WI38 (cell line): ENCODE results near the gene WNT6.

Experiments used
- H3K4me3 ChIP-seq: 2 replicates; pipeline ENCODE4 v1.5.1; 2011; ENCODE audit warnings: low read depth, mild to moderate bottlenecking, control low read depth, low read length
- TF ChIP-seq, protein P1 (sequence below): IDR thresholded peaks from 2 replicates; pipeline ENCODE4 v1.5.1; 2012; ENCODE audit warnings: low read depth, mild to moderate bottlenecking, control low read depth, low read length

WNT6 gene

DNA sequence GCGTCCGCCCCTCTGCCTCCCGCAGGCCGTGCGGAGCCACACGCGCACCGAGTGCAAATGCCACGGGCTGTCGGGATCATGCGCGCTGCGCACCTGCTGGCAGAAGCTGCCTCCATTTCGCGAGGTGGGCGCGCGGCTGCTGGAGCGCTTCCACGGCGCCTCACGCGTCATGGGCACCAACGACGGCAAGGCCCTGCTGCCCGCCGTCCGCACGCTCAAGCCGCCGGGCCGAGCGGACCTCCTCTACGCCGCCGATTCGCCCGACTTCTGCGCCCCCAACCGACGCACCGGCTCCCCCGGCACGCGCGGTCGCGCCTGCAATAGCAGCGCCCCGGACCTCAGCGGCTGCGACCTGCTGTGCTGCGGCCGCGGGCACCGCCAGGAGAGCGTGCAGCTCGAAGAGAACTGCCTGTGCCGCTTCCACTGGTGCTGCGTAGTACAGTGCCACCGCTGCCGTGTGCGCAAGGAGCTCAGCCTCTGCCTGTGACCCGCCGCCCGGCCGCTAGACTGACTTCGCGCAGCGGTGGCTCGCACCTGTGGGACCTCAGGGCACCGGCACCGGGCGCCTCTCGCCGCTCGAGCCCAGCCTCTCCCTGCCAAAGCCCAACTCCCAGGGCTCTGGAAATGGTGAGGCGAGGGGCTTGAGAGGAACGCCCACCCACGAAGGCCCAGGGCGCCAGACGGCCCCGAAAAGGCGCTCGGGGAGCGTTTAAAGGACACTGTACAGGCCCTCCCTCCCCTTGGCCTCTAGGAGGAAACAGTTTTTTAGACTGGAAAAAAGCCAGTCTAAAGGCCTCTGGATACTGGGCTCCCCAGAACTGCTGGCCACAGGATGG, 14.0 kb downstream of the WNT6 start:
- H3K4me3 ChIP-seq: no peak overlapping the region
- TF ChIP-seq, protein P1, sequence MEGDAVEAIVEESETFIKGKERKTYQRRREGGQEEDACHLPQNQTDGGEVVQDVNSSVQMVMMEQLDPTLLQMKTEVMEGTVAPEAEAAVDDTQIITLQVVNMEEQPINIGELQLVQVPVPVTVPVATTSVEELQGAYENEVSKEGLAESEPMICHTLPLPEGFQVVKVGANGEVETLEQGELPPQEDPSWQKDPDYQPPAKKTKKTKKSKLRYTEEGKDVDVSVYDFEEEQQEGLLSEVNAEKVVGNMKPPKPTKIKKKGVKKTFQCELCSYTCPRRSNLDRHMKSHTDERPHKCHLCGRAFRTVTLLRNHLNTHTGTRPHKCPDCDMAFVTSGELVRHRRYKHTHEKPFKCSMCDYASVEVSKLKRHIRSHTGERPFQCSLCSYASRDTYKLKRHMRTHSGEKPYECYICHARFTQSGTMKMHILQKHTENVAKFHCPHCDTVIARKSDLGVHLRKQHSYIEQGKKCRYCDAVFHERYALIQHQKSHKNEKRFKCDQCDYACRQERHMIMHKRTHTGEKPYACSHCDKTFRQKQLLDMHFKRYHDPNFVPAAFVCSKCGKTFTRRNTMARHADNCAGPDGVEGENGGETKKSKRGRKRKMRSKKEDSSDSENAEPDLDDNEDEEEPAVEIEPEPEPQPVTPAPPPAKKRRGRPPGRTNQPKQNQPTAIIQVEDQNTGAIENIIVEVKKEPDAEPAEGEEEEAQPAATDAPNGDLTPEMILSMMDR: no peak

DNA sequence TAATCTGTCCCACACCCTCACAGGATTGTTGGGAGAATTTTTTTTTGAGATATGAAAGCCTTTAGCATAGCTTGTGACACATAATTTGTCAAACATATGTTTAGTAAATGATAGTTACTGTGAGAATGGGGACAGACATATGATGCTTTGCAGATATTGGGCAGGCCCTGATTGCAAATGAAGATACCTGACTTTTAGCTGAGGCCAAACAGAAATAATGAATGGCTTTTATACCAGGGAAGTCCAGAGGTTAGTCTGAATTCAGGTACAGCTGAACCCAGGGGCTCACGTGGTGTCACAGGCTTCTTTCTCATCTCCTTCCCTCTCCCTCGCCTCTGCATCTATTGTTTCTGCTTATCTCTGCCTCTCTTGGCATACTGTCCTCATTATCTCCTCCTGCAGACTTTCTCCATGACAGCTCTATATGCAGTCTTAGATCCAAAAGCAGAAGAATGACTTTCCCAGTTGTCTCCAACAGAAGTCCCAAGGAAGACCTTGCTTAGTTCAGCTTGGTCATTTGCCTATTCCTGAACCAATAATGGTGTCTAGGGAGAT, 16.2 kb downstream of the WNT6 start:
- H3K4me3 ChIP-seq: no peak overlapping the region
- TF ChIP-seq, protein P1: no peak

DNA sequence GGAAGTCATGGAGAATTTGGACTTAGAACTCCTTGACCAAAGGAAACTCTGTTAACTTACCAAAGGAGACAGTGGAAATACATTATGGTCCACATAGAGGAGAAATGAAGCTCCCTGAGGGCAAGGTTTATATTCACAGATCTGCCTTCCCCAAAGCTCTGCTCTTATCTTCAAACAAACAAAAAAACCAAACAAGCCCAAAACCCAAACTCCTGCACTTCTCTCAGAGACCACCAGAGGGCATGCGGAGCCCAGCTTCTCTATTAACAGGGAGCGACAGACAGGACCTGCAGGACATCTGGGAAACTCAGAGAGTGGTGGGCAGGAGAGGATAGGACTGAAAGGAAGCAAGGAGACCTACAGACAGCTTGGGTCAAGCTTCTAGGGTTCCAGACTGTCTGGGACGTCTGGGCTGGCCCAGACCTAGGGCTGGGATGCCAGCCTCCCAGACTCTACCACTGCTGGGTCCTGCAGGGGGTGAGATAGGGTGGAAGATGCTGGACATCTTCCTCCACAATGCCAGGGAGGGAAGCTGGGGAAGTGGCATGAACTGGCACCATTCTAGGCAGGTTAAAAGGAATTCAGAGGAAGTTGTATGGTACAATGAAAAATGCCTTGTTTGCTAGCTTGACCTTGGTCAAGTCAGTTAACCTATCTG, 17.1 kb downstream of the WNT6 start:
- no peak overlapping the region for H3K4me3 ChIP-seq
- TF ChIP-seq, protein P1: peak; percentile 96

DNA sequence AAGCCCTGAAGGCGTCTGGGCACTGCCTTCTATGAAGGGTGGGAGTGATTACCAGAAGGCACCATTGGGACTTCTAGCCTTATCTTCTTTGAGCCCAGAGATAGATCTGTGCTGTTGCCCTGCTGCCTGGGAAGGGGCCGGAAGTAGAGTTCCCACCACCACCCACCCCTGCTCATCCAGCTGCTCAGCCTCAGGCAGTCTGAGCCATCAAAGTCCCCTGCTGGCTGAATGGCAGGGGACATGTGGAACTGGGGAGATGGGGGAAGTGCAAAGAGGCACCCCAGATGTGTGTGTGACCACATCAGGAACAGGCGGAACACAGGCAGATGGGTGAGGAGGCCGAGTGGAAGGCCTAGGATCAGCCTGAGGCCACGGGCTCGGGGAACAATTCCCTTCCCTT, 17.7 kb downstream of the WNT6 start:
- TF ChIP-seq, protein P1: no peak

DNA sequence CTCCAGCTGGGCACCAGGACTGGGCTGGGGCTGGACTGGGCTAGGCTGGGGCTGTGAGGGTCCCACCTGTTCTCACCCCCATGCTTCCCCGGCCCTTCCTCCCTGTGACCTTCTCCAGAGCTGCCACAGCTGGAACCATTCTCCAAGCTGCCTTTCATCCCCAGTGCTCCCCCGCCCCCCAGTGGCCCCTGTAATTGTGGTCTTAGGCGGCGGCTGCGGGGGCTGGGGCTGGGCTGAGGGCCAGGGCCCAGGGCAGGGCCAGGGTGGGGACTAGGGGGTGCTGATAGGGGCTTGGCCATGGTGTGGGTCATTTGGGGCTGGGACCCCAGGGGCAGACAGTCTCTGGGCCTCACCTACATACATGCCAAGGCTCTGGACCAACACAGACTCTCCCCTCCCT, 18.3 kb downstream of the WNT6 start:
- TF ChIP-seq, protein P1: no peak
- no peak overlapping the region for H3K4me3 ChIP-seq

More for the DNA sequence above, 17.7 kb downstream of the WNT6 start:
- H3K4me3 ChIP-seq: no peak overlapping the region

DNA sequence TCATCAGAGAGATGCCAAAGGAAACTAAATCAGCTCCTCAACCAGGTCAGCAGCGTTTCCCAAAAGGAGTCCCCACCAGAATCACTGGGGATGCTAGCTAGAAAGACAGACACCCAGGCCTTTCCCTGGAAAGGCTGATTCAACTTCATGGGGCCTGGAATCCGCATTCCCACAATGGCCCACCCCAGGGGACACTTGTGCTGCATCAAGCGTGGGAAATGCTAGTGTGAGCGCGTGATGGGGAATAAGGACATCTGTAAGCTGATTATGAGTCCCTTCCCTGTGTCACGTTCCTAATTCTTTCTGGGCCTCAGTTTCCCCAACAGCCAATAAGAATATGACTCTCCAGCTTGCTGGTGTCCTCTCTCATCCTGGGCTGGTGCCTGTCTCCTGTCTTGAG, 18.9 kb downstream of the WNT6 start:
- no peak overlapping the region for H3K4me3 ChIP-seq
- TF ChIP-seq, protein P1: no peak
